H4 (cell line): ENCODE results near the gene OR4K14. TPM values are rescaled to one million over a fixed set of nuclear protein-coding genes. Genes with fewer than 3 reads are reported as not detected.
"Not testable (repeated sequence)": the region's sequence is repeated elsewhere in the genome, so short reads cannot be mapped to it uniquely, and the experiment has no call there.

ENCODE experiments used
- DNase-seq: peaks from one replicate; pipeline ENCODE4 v3.0.0-alpha.2; 2015; ENCODE audit warnings: low spot score
- total RNA-seq: library from RNA; depleted of rRNA; stranded (reverse); fragments of >200 nt; shearing (Covaris generic); gene quantifications from 2 replicates; pipeline ENCODE4 v1.2.3, GENCODE V29; 2014; rRNA removed

Gene OR4K14
- total RNA-seq: not detected in 2 replicates

- DNase-seq: no peak
Measured at GRCh38 chr14:20019257-20019865, at the start of gene OR4K14. Gene OR4K14 (minus strand): TSS chr14:20019307. CDS start chr14:20015193, 4,114 bp downstream.

- DNase-seq: no peak
Measured at GRCh38 chr14:20059745-20060144, 40.6 kb upstream of the OR4K14 start, which contains the start of gene OR4L1. Gene OR4L1 (plus strand): TSS chr14:20060045. CDS start chr14:20060045, 0 bp downstream.

GRCh38 chr14:20048202-20048601, 29.1 kb upstream of the OR4K14 start:
- no peak for DNase-seq

- DNase-seq: no peak
Measured at GRCh38 chr14:20044243-20044642, 25.1 kb upstream of the OR4K14 start.

GRCh38 chr14:20035938-20036337, 16.8 kb upstream of the OR4K14 start, which contains the start of gene OR4K13:
Gene OR4K13 (minus strand): TSS chr14:20036038. CDS start chr14:20034758, 1,280 bp downstream.
- DNase-seq: no peak

- DNase-seq: no peak
Measured at GRCh38 chr14:20035449-20035848, 16.3 kb upstream of the OR4K14 start.

- DNase-seq: no peak
Measured at GRCh38 chr14:20031058-20031457, 12.0 kb upstream of the OR4K14 start.

- DNase-seq: no peak
Measured at GRCh38 chr14:20008156-20008555, 11.0 kb downstream of the OR4K14 start.

GRCh38 chr14:20002319-20002718, 16.8 kb downstream of the OR4K14 start:
- DNase-seq: no peak

- DNase-seq: no peak
Measured at GRCh38 chr14:20001863-20002262, 17.2 kb downstream of the OR4K14 start, which contains the start of gene OR4Q2. Gene OR4Q2 (plus strand): TSS chr14:20002163.

- no peak for DNase-seq
Measured at GRCh38 chr14:19993438-19993837, 25.7 kb downstream of the OR4K14 start.

GRCh38 chr14:19975291-19975690, 43.8 kb downstream of the OR4K14 start, which contains the start of gene OR4K15:
Gene OR4K15 (plus strand): TSS chr14:19975591. CDS start chr14:19975591, 0 bp downstream.
- no peak for DNase-seq

- DNase-seq: no peak
Measured at GRCh38 chr14:19974844-19975243, 44.3 kb downstream of the OR4K14 start.

GRCh38 chr14:19969735-19970134, 49.4 kb downstream of the OR4K14 start:
- not testable (repeated sequence) for DNase-seq

Other genes starting within 250 kb of the OR4K14 start
- gene OR4M1, start 245.8 kb downstream of the OR4K14 start, total RNA-seq: 0.87 TPM in 1 of 2 replicates, not detected in the other
- 0.14 TPM in 1 of 2 replicates, not detected in the other for gene OR4N2, start 215.5 kb downstream of the OR4K14 start, total RNA-seq
- not detected in 2 replicates for gene OR4K2, start 144.2 kb downstream of the OR4K14 start, total RNA-seq
- not detected in 2 replicates for gene OR4K5, start 98.7 kb downstream of the OR4K14 start, total RNA-seq
- gene OR4K1, start 88.4 kb downstream of the OR4K14 start, total RNA-seq: not detected in 2 replicates
- not detected in 2 replicates for gene OR4K15, start 43.7 kb downstream of the OR4K14 start, total RNA-seq
- gene OR4Q2, start 17.1 kb downstream of the OR4K14 start, total RNA-seq: not detected in 2 replicates
- gene OR4K13, start 16.7 kb upstream of the OR4K14 start, total RNA-seq: not detected in 2 replicates
- gene OR4L1, start 40.7 kb upstream of the OR4K14 start, total RNA-seq: not detected in 2 replicates
- not detected in 2 replicates for gene OR4K17, start 91.4 kb upstream of the OR4K14 start, total RNA-seq
- gene OR4N5, start 119.5 kb upstream of the OR4K14 start, total RNA-seq: not detected in 2 replicates
- not detected in 2 replicates for gene OR11G2, start 171.6 kb upstream of the OR4K14 start, total RNA-seq
- not detected in 2 replicates for gene OR11H6, start 204.4 kb upstream of the OR4K14 start, total RNA-seq
- not detected in 2 replicates for gene OR11H7, start 209.7 kb upstream of the OR4K14 start, total RNA-seq
- gene OR11H4, start 220.0 kb upstream of the OR4K14 start, total RNA-seq: not detected in 2 replicates